NCI-H82 treated with DMSO at 0.1 percent for 48 hours (cell line): ENCODE results near the gene RBMS1.

Source experiments
- DNase-seq: peaks from one replicate; lab custom pipeline; 2025; ENCODE audit not compliant: unreplicated experiment; lab: John Stamatoyannopoulos, UW

Gene RBMS1

GRCh38 chr2:160337728-160338127, 155.9 kb downstream of the RBMS1 start:
- DNase-seq, result no peak

- no peak for DNase-seq
Measured at GRCh38 chr2:160336635-160337034, 157.0 kb downstream of the RBMS1 start.

- DNase-seq, result no peak
Measured at GRCh38 chr2:160336105-160336504, 157.5 kb downstream of the RBMS1 start.

DNA sequence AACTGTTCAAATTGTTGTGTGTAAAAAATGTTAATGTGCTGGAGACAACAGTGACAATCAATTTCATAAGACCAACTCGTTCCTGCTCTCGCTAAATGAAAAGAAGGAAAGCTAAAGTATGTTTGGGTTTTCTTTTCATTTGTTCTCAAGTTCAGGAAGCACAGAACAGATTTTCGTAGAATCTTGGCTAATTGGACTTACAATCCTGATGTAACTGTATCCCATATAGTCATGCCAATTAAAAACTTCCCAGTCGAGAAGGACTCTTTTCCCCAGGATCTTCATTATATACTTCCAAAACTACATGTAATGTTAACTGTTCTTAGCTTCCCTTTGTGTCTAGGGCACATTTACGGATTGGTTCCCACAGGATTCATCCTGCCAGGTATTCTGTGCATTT, 158.2 kb downstream of the RBMS1 start:
- DNase-seq, result no peak

DNA sequence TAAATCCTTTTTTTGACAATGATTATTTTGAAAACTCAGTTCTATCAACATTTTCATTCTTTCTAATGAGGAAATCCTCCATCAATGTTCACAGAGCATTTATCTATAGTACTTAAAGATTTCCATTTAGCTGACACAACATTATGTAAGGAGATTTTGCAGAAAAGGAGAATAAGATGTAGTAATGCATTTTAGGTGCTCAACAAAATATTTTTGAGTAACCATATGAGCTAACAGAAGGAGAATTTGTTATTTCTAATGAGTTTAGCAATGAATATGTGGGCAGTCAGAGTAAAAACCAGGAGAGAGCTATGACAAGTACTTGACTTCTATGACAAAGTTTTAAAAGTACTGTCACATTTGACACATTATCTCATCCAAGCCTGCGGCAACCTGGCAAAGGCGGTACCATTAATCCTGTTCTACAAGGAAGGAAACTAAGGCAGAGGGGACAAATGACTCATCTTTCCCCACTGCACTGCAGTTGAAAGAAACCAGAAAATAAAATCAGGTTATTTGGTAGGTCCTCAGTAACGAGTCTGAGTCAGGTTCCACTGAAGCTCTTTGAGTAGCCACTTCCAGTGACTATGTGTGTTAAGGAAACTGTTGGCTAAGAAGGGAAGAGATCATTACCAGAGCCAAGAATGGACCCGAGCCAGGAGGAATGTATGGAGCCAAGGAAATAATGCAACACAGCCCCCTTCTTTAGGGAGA, 159.4 kb downstream of the RBMS1 start:
- no peak for DNase-seq

- no peak for DNase-seq
Measured at GRCh38 chr2:160333324-160334027, 160.1 kb downstream of the RBMS1 start.

DNA sequence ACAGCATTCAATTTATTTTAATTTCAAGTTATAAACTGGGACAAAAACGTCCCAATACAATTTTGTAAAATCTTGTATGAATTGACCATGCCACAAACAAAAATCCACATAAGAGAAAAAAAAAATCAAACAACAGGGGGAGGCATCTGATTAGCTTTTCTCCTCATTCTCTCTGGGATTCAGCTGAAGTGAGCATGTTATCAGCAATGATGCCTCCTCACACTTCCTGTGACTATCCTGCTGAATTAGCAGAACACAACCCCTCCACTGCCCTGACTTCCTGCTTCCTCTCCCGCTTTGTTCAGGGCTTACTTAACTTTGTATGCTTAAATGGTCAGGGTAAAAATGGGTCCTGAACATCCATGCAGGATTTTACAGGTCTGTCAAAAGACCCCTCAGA, 161.3 kb downstream of the RBMS1 start:
- no peak for DNase-seq

GRCh38 chr2:160331258-160332025, 162.2 kb downstream of the RBMS1 start:
- no peak for DNase-seq

GRCh38 chr2:160328811-160329527, 164.6 kb downstream of the RBMS1 start:
- DNase-seq, result no peak

- DNase-seq, result no peak
Measured at GRCh38 chr2:160326786-160327185, 166.8 kb downstream of the RBMS1 start.

DNA sequence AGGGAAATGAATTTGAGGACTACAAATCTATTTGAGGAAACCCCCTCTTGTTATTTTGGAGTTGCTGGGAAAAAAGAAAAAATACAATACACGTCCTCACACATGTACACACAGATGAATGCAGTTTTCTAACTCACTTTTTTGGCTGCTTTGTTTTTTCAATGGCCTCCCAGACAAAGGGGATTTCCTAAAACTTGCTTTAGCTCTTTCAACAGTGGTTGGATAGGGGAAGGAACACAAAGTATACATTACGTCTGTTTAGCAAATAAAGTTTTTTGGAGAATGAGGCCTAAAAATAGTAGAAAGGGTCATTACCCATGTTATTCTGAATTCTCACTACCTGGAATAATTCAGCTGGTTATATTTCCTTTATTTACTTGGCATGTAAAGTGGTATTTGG, 168.2 kb downstream of the RBMS1 start:
- DNase-seq, result no peak

GRCh38 chr2:160324917-160325316, 168.7 kb downstream of the RBMS1 start:
- no peak for DNase-seq

DNA sequence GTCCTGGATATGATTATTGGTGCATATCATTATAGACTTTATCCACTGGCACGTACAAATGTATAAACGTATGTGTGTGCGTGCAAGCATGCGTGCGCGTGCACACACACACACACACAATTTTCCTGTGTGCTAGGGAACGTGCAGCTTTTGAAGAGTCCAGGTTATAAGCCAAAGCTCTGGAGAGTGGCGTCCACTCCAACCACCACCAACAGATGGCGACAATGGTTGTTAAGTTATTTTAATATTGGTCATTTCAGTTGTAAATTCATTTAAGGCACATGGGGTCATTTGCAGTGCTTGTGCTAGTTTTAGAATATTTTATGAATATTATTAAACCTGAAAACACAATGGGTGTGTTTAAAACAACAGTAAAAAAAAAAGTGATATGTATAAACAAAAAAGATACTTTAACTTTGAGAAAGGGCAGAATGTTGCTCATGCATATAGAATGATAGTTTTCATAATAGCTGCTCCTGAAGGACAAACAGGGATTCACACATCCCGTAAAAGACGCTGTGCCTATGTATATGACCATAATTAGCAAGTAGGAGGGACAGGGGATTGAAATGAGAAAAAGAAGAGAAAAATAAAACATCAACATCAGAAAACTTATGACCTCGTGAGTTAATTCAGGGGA, 169.3 kb downstream of the RBMS1 start:
- DNase-seq, result peak; percentile 13

DNA sequence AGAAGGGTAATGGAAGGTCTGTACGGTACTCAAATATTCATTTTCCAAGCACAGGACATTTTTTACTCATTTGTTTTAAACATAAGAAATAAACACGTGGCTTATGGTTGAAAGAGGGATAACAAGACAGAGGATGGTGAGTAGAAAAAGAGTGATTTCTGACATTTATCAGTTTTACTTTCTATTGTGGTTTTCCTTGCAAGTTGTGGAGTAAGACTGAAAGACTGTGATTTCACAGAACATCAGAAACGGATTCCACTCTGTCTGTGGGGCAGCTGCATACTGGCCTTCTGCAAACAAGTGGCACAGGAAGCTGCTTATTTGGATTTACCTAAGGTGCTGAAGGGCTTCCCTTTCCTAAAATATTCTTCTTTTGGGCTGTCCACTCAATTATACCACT, 171.3 kb downstream of the RBMS1 start:
- no peak for DNase-seq

DNA sequence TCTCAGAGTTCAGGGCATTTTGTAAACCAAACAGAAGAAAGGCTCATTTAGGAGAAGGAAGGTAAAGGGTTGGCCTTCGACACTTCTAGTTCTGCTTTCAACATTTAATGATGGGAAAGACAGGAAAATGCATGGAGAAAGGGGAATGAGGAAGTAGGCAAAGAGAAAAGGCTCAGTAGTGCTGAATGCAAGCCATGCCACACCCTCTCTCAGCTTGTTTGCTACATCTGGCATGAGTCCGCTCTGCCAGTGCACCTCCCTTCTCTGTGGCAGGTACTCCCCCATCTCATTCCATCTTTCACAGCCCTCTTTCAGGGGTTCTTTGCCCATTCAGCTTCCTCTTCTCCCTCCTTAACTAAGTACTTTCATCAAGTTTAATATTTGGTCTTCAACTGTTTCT, 172.6 kb downstream of the RBMS1 start:
- no peak for DNase-seq

DNA sequence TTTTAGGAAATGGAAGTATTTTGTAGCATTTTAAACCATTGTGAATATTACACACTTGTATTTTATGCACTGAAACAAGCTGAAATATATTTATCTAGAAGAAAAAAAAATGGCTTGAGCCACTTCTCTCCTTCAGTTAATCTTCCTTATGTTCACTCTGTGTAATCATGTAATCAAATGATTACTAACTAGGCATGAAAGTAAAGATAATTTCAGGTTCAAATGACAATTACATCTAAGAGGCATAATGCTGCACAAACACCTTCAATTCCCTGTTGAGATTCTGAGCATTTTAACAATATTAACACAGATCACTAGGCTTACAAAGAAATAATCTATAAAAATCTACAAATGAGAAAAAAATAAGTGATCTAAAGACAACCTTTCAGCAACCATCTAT, 173.9 kb downstream of the RBMS1 start:
- DNase-seq, result no peak

- no peak for DNase-seq
Measured at GRCh38 chr2:160318218-160318617, 175.4 kb downstream of the RBMS1 start.

- no peak for DNase-seq
Measured at GRCh38 chr2:160317181-160318099, 176.2 kb downstream of the RBMS1 start.

GRCh38 chr2:160315337-160315736, 178.3 kb downstream of the RBMS1 start:
- DNase-seq, result no peak
